ENCODE data around the gene CYGB. TPM values are rescaled to one million over a fixed set of nuclear protein-coding genes. Genes with fewer than 3 reads are reported as not detected.

Gene CYGB
- total and polyA plus RNA-seq, 2 of the 13 experiments (the other 11 are each of a cell fraction or from before 2014, with no cell fraction given), result 18.9 to 27.1 TPM

DNA sequence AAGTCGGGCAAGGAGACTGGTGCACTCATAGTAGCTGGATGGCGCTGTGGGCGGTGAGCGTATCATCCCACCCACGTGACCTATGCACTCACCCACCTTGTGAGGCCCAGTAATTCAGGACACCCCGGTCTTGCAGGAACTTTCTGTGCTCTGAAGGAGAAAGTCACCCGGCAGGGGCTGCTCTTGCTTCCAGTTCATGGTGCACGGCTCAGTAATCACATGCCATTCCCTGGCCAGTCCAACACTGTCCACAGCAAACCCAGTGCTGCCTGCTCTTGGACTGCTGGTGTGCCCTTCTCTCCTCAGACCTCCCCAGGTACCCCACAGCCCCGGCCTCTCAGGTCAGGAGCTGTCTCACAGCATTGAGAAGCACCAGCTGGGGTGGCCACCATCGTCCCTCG is 19.9 kb downstream of the CYGB start (continued):
- TF ChIP-seq, protein P1, sequence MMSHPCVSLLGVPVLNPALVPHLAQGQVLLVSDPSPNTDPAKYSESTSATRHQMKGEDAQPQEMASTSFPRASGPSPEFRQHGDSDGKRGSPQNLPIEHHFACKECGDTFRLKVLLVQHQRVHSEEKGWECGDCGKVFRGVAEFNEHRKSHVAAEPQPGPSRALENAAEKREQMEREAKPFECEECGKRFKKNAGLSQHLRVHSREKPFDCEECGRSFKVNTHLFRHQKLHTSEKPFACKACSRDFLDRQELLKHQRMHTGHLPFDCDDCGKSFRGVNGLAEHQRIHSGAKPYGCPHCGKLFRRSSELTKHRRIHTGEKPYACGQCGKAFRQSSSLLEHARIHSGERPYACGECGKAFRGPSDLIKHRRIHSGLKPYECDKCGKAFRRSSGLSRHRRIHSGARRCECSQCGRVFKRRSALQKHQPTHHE (CRISPR knock-in tag; IDR thresholded peaks at IDR 0.05; ENCODE audit: borderline replicate concordance), result no peak
- TF ChIP-seq ZNF737 (CRISPR knock-in tag; IDR thresholded peaks at IDR 0.05; ENCODE audit: borderline replicate concordance) (no peak), ZNF33B (CRISPR knock-in tag; IDR thresholded peaks at IDR 0.05) (no peak), SOX5 (CRISPR knock-in tag; IDR thresholded peaks at IDR 0.05; ENCODE audit: borderline replicate concordance) (no peak), IRF2 (CRISPR knock-in tag; IDR thresholded peaks at IDR 0.05) (no peak), PAX8 (CRISPR knock-in tag; IDR thresholded peaks at IDR 0.05; ENCODE audit: borderline replicate concordance) (no peak), XRCC5 (optimal IDR thresholded peaks at IDR 0.05; ENCODE audit: low read length) (peak; percentile 13), ZNF256 (CRISPR knock-in tag; conservative IDR thresholded peaks at IDR 0.05) (no peak), XBP1 (CRISPR knock-in tag; IDR thresholded peaks at IDR 0.05) (no peak), IRX3 (CRISPR knock-in tag; IDR thresholded peaks at IDR 0.05; ENCODE audit: borderline replicate concordance, low read depth) (no peak), RAD21 (CRISPR knock-in tag; IDR thresholded peaks at IDR 0.05) (peak; percentile 58), SATB2 (CRISPR knock-in tag; IDR thresholded peaks at IDR 0.05) (no peak), TEAD2 (CRISPR knock-in tag; IDR thresholded peaks at IDR 0.05) (no peak), PITX1 (CRISPR knock-in tag; IDR thresholded peaks at IDR 0.05) (no peak; the same call in 1 of the 2 replicates), MED13 (CRISPR knock-in tag; IDR thresholded peaks at IDR 0.05) (no peak), RXRA (CRISPR knock-in tag; IDR thresholded peaks at IDR 0.05) (peak; percentile 44; the same call in 1 of the 2 replicates), KLF15 (CRISPR knock-in tag; IDR thresholded peaks at IDR 0.05; ENCODE audit: borderline replicate concordance) (no peak), POLR2G (IDR thresholded peaks at IDR 0.05; ENCODE audit: low read depth, low read length) (no peak), ZNF713 (CRISPR knock-in tag; IDR thresholded peaks at IDR 0.05) (no peak)
- TF ChIP-seq, protein P2, sequence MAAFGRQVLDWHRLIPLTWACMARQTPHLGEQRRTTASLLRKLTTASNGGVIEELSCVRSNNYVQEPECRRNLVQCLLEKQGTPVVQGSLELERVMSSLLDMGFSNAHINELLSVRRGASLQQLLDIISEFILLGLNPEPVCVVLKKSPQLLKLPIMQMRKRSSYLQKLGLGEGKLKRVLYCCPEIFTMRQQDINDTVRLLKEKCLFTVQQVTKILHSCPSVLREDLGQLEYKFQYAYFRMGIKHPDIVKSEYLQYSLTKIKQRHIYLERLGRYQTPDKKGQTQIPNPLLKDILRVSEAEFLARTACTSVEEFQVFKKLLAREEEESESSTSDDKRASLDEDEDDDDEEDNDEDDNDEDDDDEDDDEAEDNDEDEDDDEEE (CRISPR knock-in tag; IDR thresholded peaks at IDR 0.05), result no peak
- TF ChIP-seq, protein P3, sequence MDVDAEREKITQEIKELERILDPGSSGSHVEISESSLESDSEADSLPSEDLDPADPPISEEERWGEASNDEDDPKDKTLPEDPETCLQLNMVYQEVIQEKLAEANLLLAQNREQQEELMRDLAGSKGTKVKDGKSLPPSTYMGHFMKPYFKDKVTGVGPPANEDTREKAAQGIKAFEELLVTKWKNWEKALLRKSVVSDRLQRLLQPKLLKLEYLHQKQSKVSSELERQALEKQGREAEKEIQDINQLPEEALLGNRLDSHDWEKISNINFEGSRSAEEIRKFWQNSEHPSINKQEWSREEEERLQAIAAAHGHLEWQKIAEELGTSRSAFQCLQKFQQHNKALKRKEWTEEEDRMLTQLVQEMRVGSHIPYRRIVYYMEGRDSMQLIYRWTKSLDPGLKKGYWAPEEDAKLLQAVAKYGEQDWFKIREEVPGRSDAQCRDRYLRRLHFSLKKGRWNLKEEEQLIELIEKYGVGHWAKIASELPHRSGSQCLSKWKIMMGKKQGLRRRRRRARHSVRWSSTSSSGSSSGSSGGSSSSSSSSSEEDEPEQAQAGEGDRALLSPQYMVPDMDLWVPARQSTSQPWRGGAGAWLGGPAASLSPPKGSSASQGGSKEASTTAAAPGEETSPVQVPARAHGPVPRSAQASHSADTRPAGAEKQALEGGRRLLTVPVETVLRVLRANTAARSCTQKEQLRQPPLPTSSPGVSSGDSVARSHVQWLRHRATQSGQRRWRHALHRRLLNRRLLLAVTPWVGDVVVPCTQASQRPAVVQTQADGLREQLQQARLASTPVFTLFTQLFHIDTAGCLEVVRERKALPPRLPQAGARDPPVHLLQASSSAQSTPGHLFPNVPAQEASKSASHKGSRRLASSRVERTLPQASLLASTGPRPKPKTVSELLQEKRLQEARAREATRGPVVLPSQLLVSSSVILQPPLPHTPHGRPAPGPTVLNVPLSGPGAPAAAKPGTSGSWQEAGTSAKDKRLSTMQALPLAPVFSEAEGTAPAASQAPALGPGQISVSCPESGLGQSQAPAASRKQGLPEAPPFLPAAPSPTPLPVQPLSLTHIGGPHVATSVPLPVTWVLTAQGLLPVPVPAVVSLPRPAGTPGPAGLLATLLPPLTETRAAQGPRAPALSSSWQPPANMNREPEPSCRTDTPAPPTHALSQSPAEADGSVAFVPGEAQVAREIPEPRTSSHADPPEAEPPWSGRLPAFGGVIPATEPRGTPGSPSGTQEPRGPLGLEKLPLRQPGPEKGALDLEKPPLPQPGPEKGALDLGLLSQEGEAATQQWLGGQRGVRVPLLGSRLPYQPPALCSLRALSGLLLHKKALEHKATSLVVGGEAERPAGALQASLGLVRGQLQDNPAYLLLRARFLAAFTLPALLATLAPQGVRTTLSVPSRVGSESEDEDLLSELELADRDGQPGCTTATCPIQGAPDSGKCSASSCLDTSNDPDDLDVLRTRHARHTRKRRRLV (CRISPR knock-in tag; IDR thresholded peaks at IDR 0.05), result no peak
- TF ChIP-seq, protein P4, sequence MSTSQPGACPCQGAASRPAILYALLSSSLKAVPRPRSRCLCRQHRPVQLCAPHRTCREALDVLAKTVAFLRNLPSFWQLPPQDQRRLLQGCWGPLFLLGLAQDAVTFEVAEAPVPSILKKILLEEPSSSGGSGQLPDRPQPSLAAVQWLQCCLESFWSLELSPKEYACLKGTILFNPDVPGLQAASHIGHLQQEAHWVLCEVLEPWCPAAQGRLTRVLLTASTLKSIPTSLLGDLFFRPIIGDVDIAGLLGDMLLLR (CRISPR knock-in tag; IDR thresholded peaks at IDR 0.05), result no peak
- TF ChIP-seq, protein P5, sequence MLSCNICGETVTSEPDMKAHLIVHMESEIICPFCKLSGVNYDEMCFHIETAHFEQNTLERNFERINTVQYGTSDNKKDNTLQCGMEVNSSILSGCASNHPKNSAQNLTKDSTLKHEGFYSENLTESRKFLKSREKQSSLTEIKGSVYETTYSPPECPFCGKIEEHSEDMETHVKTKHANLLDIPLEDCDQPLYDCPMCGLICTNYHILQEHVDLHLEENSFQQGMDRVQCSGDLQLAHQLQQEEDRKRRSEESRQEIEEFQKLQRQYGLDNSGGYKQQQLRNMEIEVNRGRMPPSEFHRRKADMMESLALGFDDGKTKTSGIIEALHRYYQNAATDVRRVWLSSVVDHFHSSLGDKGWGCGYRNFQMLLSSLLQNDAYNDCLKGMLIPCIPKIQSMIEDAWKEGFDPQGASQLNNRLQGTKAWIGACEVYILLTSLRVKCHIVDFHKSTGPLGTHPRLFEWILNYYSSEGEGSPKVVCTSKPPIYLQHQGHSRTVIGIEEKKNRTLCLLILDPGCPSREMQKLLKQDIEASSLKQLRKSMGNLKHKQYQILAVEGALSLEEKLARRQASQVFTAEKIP (CRISPR knock-in tag; IDR thresholded peaks at IDR 0.05; ENCODE audit: borderline replicate concordance), result no peak
